ELF-1 (cell line): Measurements from ENCODE around the gene FAM210B.
"Not testable (repeated sequence)": the region's sequence is repeated elsewhere in the genome, so short reads cannot be mapped to it uniquely, and the experiment has no call there.

ENCODE experiments used
- DNase-seq: peaks from one replicate; pipeline ENCODE4 v3.0.0-alpha.2; 2016; ENCODE audit warnings: low read depth, low spot score

FAM210B gene

GRCh38 chr20:56360908-56361205 lies 2.1 kb downstream of the FAM210B start:
- DNase-seq = peak; percentile 42

DNA sequence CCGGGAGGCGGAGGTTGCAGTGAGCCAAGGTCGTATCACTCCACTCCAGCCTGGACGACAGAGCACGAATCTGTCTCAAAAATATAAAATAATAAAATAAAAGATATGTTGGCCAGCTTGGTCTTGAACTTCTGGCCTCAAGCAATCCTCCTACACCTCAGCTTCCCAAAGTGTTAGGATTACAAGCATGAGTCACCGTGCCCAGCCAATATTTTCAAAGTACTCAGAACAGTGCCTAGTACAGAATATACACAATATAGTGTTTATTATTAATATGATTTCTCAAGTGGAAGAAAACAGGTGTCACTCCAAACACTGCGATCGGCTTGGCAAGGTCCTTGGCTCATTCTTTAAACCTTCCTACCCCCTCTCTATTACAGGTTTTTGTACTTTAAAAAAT lies 3.1 kb downstream of the FAM210B start:
- no peak for DNase-seq

- no peak for DNase-seq
Observed at GRCh38 chr20:56362833-56363413, 4.1 kb downstream of the FAM210B start.

- DNase-seq = no peak
Observed at GRCh38 chr20:56363491-56363890, 4.7 kb downstream of the FAM210B start.

- no peak for DNase-seq
Observed at GRCh38 chr20:56368351-56369134, 9.8 kb downstream of the FAM210B start.

DNA sequence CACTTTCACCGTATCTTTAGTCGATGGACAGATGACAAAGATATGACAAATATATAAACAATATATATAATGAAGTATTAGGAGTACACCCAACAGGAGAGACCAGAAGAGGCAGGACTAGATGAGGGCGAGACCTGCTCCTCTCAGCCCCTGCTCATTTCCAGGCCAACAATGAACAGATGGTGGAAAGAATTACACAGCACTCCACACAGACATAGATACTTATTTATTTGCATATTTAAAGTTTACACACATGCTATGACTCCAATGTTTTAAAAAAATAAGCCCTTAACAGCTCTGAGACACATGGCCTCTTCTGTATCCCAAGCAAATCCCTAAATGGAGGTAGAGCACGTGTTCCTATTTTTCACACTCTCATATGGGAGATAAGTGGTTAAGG lies 10.4 kb downstream of the FAM210B start:
- no peak for DNase-seq

DNA sequence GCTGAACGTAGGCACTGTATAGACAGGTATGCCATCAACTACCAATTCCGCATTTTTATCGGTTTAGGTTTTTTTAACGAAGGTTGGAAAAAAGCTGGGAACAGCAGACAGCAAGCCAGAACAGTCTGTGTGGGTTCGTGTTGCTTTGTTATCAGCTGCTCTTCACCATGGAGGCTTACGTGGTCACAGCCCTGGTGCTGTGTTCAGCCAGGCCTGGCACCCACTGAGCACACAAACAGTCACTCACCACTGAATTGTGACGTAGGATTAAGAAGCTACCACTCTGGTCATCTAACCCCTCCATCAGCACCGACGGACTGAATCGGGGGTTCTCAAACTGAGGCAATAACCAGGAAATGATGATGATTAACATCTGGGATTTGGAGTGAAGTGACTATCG lies 13.2 kb downstream of the FAM210B start:
- no peak for DNase-seq

- no peak for DNase-seq
Observed at GRCh38 chr20:56372850-56373249, 14.1 kb downstream of the FAM210B start.

GRCh38 chr20:56373942-56374341 lies 15.2 kb downstream of the FAM210B start:
- no peak for DNase-seq

- no peak for DNase-seq
Observed at GRCh38 chr20:56376331-56376730, 17.6 kb downstream of the FAM210B start.

- no peak for DNase-seq
Observed at GRCh38 chr20:56378386-56378785, 19.6 kb downstream of the FAM210B start.

DNA sequence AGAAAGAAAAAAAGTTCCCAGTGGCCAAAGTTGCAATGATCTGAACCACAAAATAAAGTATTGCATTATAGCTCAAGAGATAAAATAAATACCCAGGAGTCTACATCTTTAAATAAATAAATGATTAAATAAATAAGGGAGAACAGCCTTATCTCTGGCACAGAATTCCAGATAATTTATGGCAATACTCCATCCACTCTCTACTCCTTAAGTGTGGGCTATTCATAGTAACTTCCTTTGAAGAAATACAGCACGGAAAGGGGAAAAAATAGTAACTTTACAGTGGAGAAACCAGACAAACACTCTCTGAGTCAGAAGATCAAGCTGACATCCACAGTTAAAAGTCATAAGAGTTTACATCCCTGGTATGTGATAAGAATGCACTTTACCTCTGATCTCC lies 21.6 kb downstream of the FAM210B start:
- no peak for DNase-seq

- no peak for DNase-seq
Observed at GRCh38 chr20:56381501-56381900, 22.7 kb downstream of the FAM210B start.

- DNase-seq = no peak
Observed at GRCh38 chr20:56382696-56383095, 23.9 kb downstream of the FAM210B start.

- DNase-seq = no peak
Observed at GRCh38 chr20:56383334-56383733, 24.6 kb downstream of the FAM210B start.

DNA sequence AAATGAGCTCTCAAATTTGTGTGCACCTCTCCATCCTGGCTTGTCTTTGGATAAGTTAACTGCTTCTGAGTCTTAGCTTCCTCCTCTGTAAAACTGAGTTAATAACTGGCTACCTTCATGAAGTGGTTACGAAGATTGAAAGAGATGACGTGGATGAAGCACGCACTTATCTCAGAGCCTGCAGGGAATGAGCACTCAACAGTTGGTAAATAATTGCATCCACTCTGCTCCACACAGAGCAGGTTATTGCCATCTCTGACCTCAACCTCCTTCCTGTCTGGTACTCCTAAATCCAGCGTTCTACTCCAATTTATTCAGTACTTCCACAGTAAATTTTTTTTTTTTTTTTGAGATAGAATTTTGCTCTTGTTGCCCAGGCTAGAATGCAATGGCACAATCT lies 26.4 kb downstream of the FAM210B start:
- DNase-seq = no peak

- DNase-seq = peak; percentile 45
Observed at GRCh38 chr20:56386219-56386618, 27.4 kb downstream of the FAM210B start.

DNA sequence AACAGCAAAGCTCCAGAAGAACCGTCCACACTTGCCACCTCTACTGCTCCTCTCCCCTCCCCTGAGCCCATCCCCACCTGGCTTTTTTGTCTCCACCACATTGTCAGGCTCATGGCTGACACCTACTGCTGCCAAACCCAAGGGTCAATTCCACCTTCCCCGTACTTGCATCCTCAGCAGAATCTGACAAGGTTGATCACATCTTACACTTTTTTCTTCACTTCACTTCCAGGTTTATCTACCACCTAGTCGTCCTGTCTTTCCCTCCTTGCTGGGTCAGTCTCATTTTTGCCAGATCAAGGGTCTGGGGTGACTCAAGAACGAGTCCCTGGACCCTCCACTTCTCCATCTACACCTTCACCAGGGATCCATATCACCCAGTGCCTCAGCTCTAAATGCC lies 30.1 kb downstream of the FAM210B start:
- DNase-seq = no peak

- DNase-seq = no peak
Observed at GRCh38 chr20:56389807-56390206, 31.0 kb downstream of the FAM210B start.

- DNase-seq = not testable (repeated sequence)
Observed at GRCh38 chr20:56390396-56390795, 31.6 kb downstream of the FAM210B start.

DNA sequence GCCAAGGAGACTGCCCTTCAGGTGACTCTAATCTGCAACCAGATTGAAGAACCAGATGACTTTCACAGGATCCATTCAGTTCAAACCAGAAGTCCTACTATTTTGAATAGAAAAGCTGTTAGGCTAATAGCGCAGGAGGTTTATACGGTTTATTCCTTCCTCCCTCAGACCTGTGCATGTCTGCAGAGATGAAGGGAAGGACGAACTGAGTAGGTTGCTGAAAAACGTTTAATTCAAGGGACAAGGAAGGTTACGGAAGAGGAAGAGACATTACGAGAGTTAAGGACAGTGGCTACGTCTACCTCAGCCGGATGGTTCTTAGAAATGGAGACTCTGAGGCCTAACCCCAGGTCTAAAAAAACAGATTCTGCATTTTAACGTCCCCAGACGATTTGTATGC lies 32.3 kb downstream of the FAM210B start:
- DNase-seq = no peak

DNA sequence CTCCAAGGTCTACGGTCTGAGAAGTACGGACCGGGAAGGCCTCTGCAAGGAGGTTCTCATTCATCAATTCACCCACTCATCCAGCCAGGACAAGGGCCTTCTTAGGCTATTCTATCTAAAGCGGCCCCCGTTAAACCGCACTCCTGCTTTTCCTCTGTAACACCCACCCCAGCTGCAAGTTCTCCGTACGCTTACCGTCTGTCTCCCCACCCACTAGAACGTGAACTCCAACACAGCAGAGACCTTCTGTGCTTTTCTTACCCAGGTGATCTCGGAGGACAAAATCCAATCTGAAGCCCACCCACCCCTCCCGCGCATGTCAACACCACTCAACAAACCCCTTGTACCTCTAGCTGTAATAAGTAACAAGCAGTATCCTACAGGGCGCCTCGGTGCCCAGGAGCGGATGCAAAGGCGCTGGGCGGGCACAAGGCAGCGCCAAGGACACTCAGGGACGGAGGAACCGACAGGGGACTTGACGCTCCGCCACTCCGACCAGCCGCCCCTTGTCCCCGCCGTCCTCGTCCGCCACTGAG lies 32.9 kb downstream of the FAM210B start:
- DNase-seq = no peak

GRCh38 chr20:56392132-56392880 lies 33.5 kb downstream of the FAM210B start, which contains the start of the genes AURKA and CSTF1:
TSS of gene AURKA (minus strand) at chr20:56392215. CDS start at chr20:56388197, 4,018 bp downstream.
TSS of gene CSTF1 (plus strand) at chr20:56392645. CDS start at chr20:56395553, 2,908 bp downstream.
- peak; percentile 100 for DNase-seq
